ENCODE measurements around the gene WIPI1. TPM values are rescaled to one million over a fixed set of nuclear protein-coding genes. Genes with fewer than 3 reads are reported as not detected.

The WIPI1 gene
- total and polyA plus RNA-seq, 9 of the 15 experiments (the other 6 are each of a cell fraction or from before 2014, with no cell fraction given), result 3.7 to 23.5 (median 11.8) TPM

DNA sequence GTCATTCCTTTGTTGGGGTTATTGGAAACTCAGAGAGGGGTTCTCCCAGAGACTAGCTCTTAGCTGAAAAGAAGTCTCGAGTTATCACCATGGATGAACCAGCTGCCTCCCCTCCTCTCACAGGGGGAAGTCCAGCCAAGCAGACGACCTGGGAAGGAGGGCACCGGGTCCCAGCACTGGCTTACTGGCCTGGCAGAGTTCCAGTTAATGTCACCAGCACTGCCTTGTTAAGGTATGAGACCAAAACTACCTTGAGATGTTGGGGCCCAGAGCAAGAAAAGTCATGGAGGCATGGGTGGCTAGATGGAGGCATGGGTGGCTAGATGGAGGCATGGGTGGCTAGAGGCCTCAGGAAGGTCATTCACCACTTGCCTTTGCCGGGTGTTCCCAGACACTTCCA is 72.4 kb downstream of the WIPI1 start:
- Histone ChIP-seq H3K4me1 (replicated peaks in 1 of 2; ENCODE audit: control insufficient read depth in 2 of 2, insufficient read depth in 2 of 2, low read length in 2 of 2) (no peaks in the 10 kb centered on the region), H3K36me3 (ENCODE audit: control insufficient read depth, insufficient read depth, low read length) (no peaks in the 10 kb centered on the region), H3K9me1 (ENCODE audit: control insufficient read depth, insufficient read depth, low read length) (peaks cover 4% of the 10 kb centered on the region), H3K9me3 (replicated peaks; ENCODE audit: control insufficient read depth, insufficient read depth, low read depth, low read length) (no peaks in the 10 kb centered on the region), H3K4me2 (ENCODE audit: insufficient read depth, low read length) (no peak overlapping the region), H3K27me3 (ENCODE audit: control insufficient read depth in 2 of 2, insufficient read depth in 2 of 2, low read length in 2 of 2) (peaks cover 32 to 38% of the 10 kb centered on the region in 2 experiments), H2AFZ (ENCODE audit: low read depth, low read length) (no peak overlapping the region), H3K4me3 (no peak overlapping the region), H4K20me1 (replicated peaks; ENCODE audit: control insufficient read depth, insufficient read depth, low read length) (no peaks in the 10 kb centered on the region), H3K79me2 (ENCODE audit: control insufficient read depth, insufficient read depth, low read length) (no peaks in the 10 kb centered on the region), H3K9ac (ENCODE audit: insufficient read depth in 1 of 2, low read depth in 2 of 2, low read length in 2 of 2) (no peak overlapping the region), H3K27ac (ENCODE audit: extremely low read depth, low read depth, low read length) (no peak overlapping the region)
- in situ Hi-C loops (cut with MboI) (no loop called here), intact Hi-C loops (cut with micrococcal nuclease) (no loop called here)
- ChIA-PET CTCF (ENCODE audit: low intra/inter-chr PET ratio) (no interaction called here), POLR2A (no interaction called here)
- DNase-seq (ENCODE audit: extremely low read depth in 1 of 4, low spot score in 3 of 4) (no peak), ATAC-seq (no peak), FAIRE-seq (no peak)
- no peak for TF ChIP-seq SETDB1 (IDR thresholded peaks at IDR 0.05; ENCODE audit: low read length)
- TF ChIP-seq, protein P1, sequence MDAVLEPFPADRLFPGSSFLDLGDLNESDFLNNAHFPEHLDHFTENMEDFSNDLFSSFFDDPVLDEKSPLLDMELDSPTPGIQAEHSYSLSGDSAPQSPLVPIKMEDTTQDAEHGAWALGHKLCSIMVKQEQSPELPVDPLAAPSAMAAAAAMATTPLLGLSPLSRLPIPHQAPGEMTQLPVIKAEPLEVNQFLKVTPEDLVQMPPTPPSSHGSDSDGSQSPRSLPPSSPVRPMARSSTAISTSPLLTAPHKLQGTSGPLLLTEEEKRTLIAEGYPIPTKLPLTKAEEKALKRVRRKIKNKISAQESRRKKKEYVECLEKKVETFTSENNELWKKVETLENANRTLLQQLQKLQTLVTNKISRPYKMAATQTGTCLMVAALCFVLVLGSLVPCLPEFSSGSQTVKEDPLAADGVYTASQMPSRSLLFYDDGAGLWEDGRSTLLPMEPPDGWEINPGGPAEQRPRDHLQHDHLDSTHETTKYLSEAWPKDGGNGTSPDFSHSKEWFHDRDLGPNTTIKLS (IDR thresholded peaks at IDR 0.05; ENCODE audit: borderline replicate concordance, low read depth), result no peak
- TF ChIP-seq EZH2 (IDR thresholded peaks at IDR 0.05; ENCODE audit: borderline replicate concordance, low read depth, low read length), result no peak
- no peak for TF ChIP-seq MXI1 (IDR thresholded peaks at IDR 0.05; ENCODE audit: low read depth, low read length)
- TF ChIP-seq SMARCA5 (IDR thresholded peaks at IDR 0.05), result no peak
- TF ChIP-seq CSDE1 (IDR thresholded peaks at IDR 0.05), result no peak
- no peak for TF ChIP-seq ZZZ3 (IDR thresholded peaks at IDR 0.05)
- TF ChIP-seq ZNF445 (CRISPR knock-in tag; IDR thresholded peaks at IDR 0.05; ENCODE audit: low read depth), result no peak
- no peak for TF ChIP-seq GABPA (tag; conservative IDR thresholded peaks at IDR 0.05; ENCODE audit: low read depth)
- WGBS (ENCODE audit: insufficient coverage, low coverage, missing lambda C conversion rate), result 0% methylated on average over 4 of the region's 4 CpGs
- BruUV-seq (replicated peaks), result no TSS peak

Data from K562 (cell line).